ENCODE measurements around the gene MYO10. TPM values are rescaled to one million over a fixed set of nuclear protein-coding genes. Genes with fewer than 3 reads are reported as not detected.

MYO10 gene
- total RNA-seq, 4 donors from 2014 or later: 51.6 to 190 (median 72.9) TPM

- H3K9me3 ChIP-seq: no peaks in the 10 kb centered on the region
- in situ Hi-C loops (cut with MboI; ENCODE audit: low pct_ligation_motif_present in 1 of 4, low pct_unique_long_range_greater_than_20kb in 1 of 4, low sequenced_read_pairs in 3 of 4): no loop called here
- TF ChIP-seq POLR2AphosphoS5 (IDR thresholded peaks at IDR 0.05) (no peak), POLR2A (IDR thresholded peaks at IDR 0.05) (no peak), EP300 (IDR thresholded peaks at IDR 0.05; ENCODE audit: low read depth) (no peak), CTCF (IDR thresholded peaks at IDR 0.05) (no peak)
- no peaks in the 10 kb centered on the region for H3K36me3 ChIP-seq
- intact Hi-C loops (cut with DNase I; ENCODE audit: low total_unique reads): no loop called here
- no peak overlapping the region for H3K4me3 ChIP-seq
- no peaks in the 10 kb centered on the region for H3K27me3 ChIP-seq
- DNase-seq: no peak
- peak overlapping the region; percentile 21 to 92 (median 84) for H3K27ac ChIP-seq
- H3K4me1 ChIP-seq: peaks cover 12 to 53% (median 29%) of the 10 kb centered on the region in 4 donors
- 86 to 100% methylated on average over 3 to 6 of the region's 6 CpGs for WGBS, 2 donors (ENCODE audit: low coverage in 1 of 2)
These were observed 38.3 kb downstream of the MYO10 start for GRCh38 chr5:16897800-16898199.

- Histone ChIP-seq H3K9me3 (no peaks in the 10 kb centered on the region), H3K4me1 (peaks cover 12 to 53% (median 29%) of the 10 kb centered on the region in 4 donors), H3K27me3 (no peaks in the 10 kb centered on the region), H3K4me3 (no peak overlapping the region), H3K36me3 (no peaks in the 10 kb centered on the region), H3K27ac (peak overlapping the region; percentile 21 to 92 (median 84))
- 33 to 41% methylated on average over 4 to 7 of the region's 7 CpGs for whole genome bisulfite sequencing, 2 donors (ENCODE audit: low coverage in 1 of 2)
- intact Hi-C loops (cut with DNase I; ENCODE audit: low total_unique reads): no loop called here
- DNase-seq: no peak
- TF ChIP-seq POLR2AphosphoS5 (IDR thresholded peaks at IDR 0.05): peak in 1 of 3 donors; percentile 30
- TF ChIP-seq CTCF (IDR thresholded peaks at IDR 0.05): no peak
- in situ Hi-C loops (cut with MboI; ENCODE audit: low pct_ligation_motif_present in 1 of 4, low pct_unique_long_range_greater_than_20kb in 1 of 4, low sequenced_read_pairs in 3 of 4): no loop called here
These were observed 38.8 kb downstream of the MYO10 start for GRCh38 chr5:16897284-16897704.

- peak overlapping the region; percentile 84 to 92 (median 86) for H3K27ac ChIP-seq
- peaks cover 12 to 53% (median 29%) of the 10 kb centered on the region in 4 donors for H3K4me1 ChIP-seq
These were observed 39.3 kb downstream of the MYO10 start for GRCh38 chr5:16896767-16897166.

More at GRCh38 chr5:16896767-16897166, 39.3 kb downstream of the MYO10 start:
- Histone ChIP-seq H3K36me3 (no peaks in the 10 kb centered on the region), H3K4me3 (no peak overlapping the region), H3K27me3 (no peaks in the 10 kb centered on the region), H3K9me3 (no peaks in the 10 kb centered on the region)
- no peak for TF ChIP-seq POLR2AphosphoS5 (IDR thresholded peaks at IDR 0.05)
- no peak for TF ChIP-seq CTCF (IDR thresholded peaks at IDR 0.05)
- TF ChIP-seq EP300 (IDR thresholded peaks at IDR 0.05; ENCODE audit: low read depth): no peak
- TF ChIP-seq POLR2A (IDR thresholded peaks at IDR 0.05): no peak
- in situ Hi-C loops (cut with MboI; ENCODE audit: low pct_ligation_motif_present in 1 of 4, low pct_unique_long_range_greater_than_20kb in 1 of 4, low sequenced_read_pairs in 3 of 4) (no loop called here), intact Hi-C loops (cut with DNase I; ENCODE audit: low total_unique reads) (no loop called here)
- DNase-seq: no peak
- WGBS, 2 donors (ENCODE audit: low coverage in 1 of 2): 35% methylated on average over 4 of the region's 4 CpGs
